Caco-2 (cell line): ENCODE measurements around the gene VPS26B. TPM values are rescaled to one million over a fixed set of nuclear protein-coding genes. Genes with fewer than 3 reads are reported as not detected.

Source experiments
- BruUV-seq: library from RNA; stranded (reverse); fragments of 400-500 nt; replicated peaks from 2 replicates; lab custom pipeline; 2021; lab: Mats Ljungman, UMichigan
- CTCF ChIA-PET: fragments of 300-600 bp; sonication (Branson Sonifier 250); formaldehyde crosslinking; loops from one replicate; lab custom pipeline; 2022; ENCODE audit warnings: antibody characterized with exemption; lab: Charles Lee
- POLR2A ChIA-PET: fragments of 300-600 bp; sonication (Branson Sonifier 250); formaldehyde crosslinking; loops from one replicate; lab custom pipeline; 2022; ENCODE audit warnings: antibody characterized with exemption; lab: Charles Lee
- DNase-seq, 2 experiments: peaks; one replicate each; pipeline versions ENCODE4 v3.0.0 to v3.0.0-alpha.2; 2020 to 2022
- H3K27me3 ChIP-seq: replicated peaks from 2 replicates; pipeline ENCODE4 v1.6.0; 2011; ENCODE audit warnings: low read length; ENCODE audit not compliant: control insufficient read depth, insufficient read depth
- H3K36me3 ChIP-seq: 2 replicates; pipeline ENCODE4 v1.5.1; 2011; ENCODE audit warnings: low read length; ENCODE audit not compliant: control insufficient read depth, insufficient read depth
- H3K4me1 ChIP-seq: fragments of 250-450 bp; sonication (Bioruptor Pico); 2 replicates; pipeline ENCODE4 v1.5.1; 2020; ENCODE audit warnings: mild to moderate bottlenecking
- H3K4me3 ChIP-seq: 2 replicates; pipeline ENCODE4 v1.5.1; 2011; ENCODE audit warnings: low read depth, mild to moderate bottlenecking, control low read depth, low read length
- H3K9me3 ChIP-seq: fragments of 250-450 bp; sonication (Bioruptor Pico); 2 replicates; pipeline ENCODE4 v1.5.1; 2020; ENCODE audit warnings: mild to moderate bottlenecking, moderate library complexity
- H3K27ac Mint-ChIP-seq: one replicate; pipeline ENCODE4 v1.8.0; 2022; ENCODE audit warnings: mixed read lengths; ENCODE audit not compliant: unreplicated experiment
- H3K27me3 Mint-ChIP-seq: one replicate; pipeline ENCODE4 v1.8.0; 2022; ENCODE audit warnings: mixed read lengths; ENCODE audit not compliant: insufficient read depth, unreplicated experiment
- H3K36me3 Mint-ChIP-seq: one replicate; pipeline ENCODE4 v1.8.0; 2022; ENCODE audit warnings: mild to moderate bottlenecking, mixed read lengths; ENCODE audit not compliant: insufficient read depth, unreplicated experiment
- H3K4me1 Mint-ChIP-seq: one replicate; pipeline ENCODE4 v1.8.0; 2022; ENCODE audit warnings: low read depth, mixed read lengths; ENCODE audit not compliant: unreplicated experiment
- H3K4me3 Mint-ChIP-seq: one replicate; pipeline ENCODE4 v1.8.0; 2022; ENCODE audit warnings: mild to moderate bottlenecking, moderate library complexity, mixed read lengths; ENCODE audit not compliant: unreplicated experiment
- H3K9me3 Mint-ChIP-seq: one replicate; pipeline ENCODE4 v1.8.0; 2022; ENCODE audit warnings: mixed read lengths; ENCODE audit not compliant: unreplicated experiment
- intact Hi-C: fragments of 100-400 bp; cut with micrococcal nuclease; formaldehyde crosslinking; loops from one replicate; pipeline ENCODE4 v1.10.0; 2022; ENCODE audit not compliant: unreplicated experiment
- total RNA-seq: library from RNA; stranded (reverse); gene quantifications from 2 replicates; pipeline ENCODE4 v1.2.3, GENCODE V29; 2022
- TF ChIP-seq, protein P1 (sequence below), 2 experiments: fragments of 200-600 bp in 1 of 2; IDR thresholded peaks; 1 replicate in 1 of 2; 2 replicates in 1 of 2; pipeline versions ENCODE4 v1.5.1 to v1.8.0; 2011 to 2022; ENCODE audit warnings: antibody characterized with exemption in 1 of 2, control low read depth in 1 of 2, inconsistent platforms in 1 of 2, low read depth in 1 of 2, low read length in 1 of 2, mild to moderate bottlenecking in 1 of 2, moderate library complexity in 1 of 2; ENCODE audit not compliant: insufficient read depth in 1 of 2, severe bottlenecking in 1 of 2, unreplicated experiment in 1 of 2

VPS26B gene
- total RNA-seq, 1 experiment from 2014 or later: 78.1 TPM

DNA sequence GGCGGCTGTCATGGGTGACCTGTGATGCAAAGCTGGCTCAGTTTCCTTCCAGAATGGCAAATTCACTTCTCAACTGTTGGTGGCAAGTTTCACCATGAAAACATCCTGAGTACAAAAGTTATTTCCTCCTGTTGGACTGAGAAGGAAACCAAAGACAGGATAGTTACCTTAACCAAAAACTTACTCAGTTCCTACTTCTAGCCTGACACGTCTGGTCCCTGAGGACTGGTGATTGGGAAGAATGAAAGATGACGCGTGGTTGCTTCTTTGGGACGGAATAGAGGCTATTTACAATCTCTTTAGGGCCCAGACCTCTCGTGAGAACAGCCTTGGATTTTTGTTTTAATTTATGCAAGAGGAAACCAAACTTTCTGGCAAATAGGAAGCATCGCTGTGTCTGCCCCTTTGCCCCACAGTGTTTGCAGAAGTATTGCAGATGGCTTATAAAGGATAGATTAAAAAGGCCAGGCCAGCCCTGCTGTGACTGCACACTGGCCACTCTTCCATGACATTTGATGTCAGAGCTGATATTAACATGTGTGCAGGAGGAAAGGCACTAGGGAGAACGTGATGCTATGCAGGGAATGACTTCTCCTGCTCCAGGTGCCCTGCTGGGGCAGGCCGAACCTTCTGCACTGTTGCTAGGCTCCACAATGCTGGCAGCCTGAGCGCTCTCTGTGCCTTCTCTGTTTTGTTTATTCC is 7.6 kb downstream of the VPS26B start:
- POLR2A ChIA-PET: no interaction called here
- no TSS peak for BruUV-seq

GRCh38 chr11:134233729-134234179 is 9.3 kb downstream of the VPS26B start:
- Histone ChIP-seq H3K36me3 (0 out of 2 replicates have a peak, but pooled peaks cover 1% of the 10 kb centered on the region), H3K4me3 (no peak overlapping the region), H3K9me3 (no peaks in the 10 kb centered on the region), H3K4me1 (no peaks in the 10 kb centered on the region), H3K27me3 (no peaks in the 10 kb centered on the region)
- Mint-ChIP-seq H3K27ac (no peak overlapping the region), H3K4me1 (peaks cover 15% of the 10 kb centered on the region), H3K27me3 (no peaks in the 10 kb centered on the region), H3K9me3 (no peaks in the 10 kb centered on the region), H3K36me3 (peaks cover 6% of the 10 kb centered on the region), H3K4me3 (no peak overlapping the region)
- POLR2A ChIA-PET: no interaction called here
- intact Hi-C loops: no loop called here
- TF ChIP-seq, protein P1, sequence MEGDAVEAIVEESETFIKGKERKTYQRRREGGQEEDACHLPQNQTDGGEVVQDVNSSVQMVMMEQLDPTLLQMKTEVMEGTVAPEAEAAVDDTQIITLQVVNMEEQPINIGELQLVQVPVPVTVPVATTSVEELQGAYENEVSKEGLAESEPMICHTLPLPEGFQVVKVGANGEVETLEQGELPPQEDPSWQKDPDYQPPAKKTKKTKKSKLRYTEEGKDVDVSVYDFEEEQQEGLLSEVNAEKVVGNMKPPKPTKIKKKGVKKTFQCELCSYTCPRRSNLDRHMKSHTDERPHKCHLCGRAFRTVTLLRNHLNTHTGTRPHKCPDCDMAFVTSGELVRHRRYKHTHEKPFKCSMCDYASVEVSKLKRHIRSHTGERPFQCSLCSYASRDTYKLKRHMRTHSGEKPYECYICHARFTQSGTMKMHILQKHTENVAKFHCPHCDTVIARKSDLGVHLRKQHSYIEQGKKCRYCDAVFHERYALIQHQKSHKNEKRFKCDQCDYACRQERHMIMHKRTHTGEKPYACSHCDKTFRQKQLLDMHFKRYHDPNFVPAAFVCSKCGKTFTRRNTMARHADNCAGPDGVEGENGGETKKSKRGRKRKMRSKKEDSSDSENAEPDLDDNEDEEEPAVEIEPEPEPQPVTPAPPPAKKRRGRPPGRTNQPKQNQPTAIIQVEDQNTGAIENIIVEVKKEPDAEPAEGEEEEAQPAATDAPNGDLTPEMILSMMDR (IDR thresholded peaks at IDR 0.05; ENCODE audit: insufficient read depth in 1 of 2, low read depth in 1 of 2, low read length in 1 of 2, severe bottlenecking in 1 of 2, unreplicated experiment in 1 of 2): no peak
- DNase-seq: no peak
- CTCF ChIA-PET: no interaction called here
- no TSS peak for BruUV-seq

More for the DNA sequence above, 7.6 kb downstream of the VPS26B start:
- no peak overlapping the region for H3K4me3 Mint-ChIP-seq
- no peaks in the 10 kb centered on the region for H3K36me3 Mint-ChIP-seq
- Histone ChIP-seq H3K36me3 (0 out of 2 replicates have a peak, but pooled peaks cover 1% of the 10 kb centered on the region), H3K27me3 (no peaks in the 10 kb centered on the region), H3K4me1 (no peaks in the 10 kb centered on the region), H3K9me3 (no peaks in the 10 kb centered on the region), H3K4me3 (no peak overlapping the region)
- TF ChIP-seq, protein P1 (IDR thresholded peaks at IDR 0.05; ENCODE audit: insufficient read depth in 1 of 2, low read depth in 1 of 2, low read length in 1 of 2, severe bottlenecking in 1 of 2, unreplicated experiment in 1 of 2): no peak
- H3K27me3 Mint-ChIP-seq: no peaks in the 10 kb centered on the region
- CTCF ChIA-PET: interaction anchor here (0.8 kb wide), 1 partner anchor 25 kb away, joined by 7 read pairs; no protein-coding TSS in a partner anchor
- no peak for DNase-seq
- peaks cover 15% of the 10 kb centered on the region for H3K4me1 Mint-ChIP-seq
- intact Hi-C loops: no loop called here
- H3K27ac Mint-ChIP-seq: no peak overlapping the region
- no peaks in the 10 kb centered on the region for H3K9me3 Mint-ChIP-seq

- BruUV-seq: no TSS peak
- CTCF ChIA-PET: no interaction called here
- DNase-seq: no peak
Observed at GRCh38 chr11:134235399-134235798, 10.9 kb downstream of the VPS26B start.

More at GRCh38 chr11:134235399-134235798, 10.9 kb downstream of the VPS26B start:
- Histone ChIP-seq H3K36me3 (0 out of 2 replicates have a peak, but pooled peaks cover 4% of the 10 kb centered on the region), H3K4me1 (no peaks in the 10 kb centered on the region), H3K4me3 (no peak overlapping the region), H3K9me3 (no peaks in the 10 kb centered on the region), H3K27me3 (no peaks in the 10 kb centered on the region)
- Mint-ChIP-seq H3K4me3 (no peak overlapping the region), H3K27me3 (no peaks in the 10 kb centered on the region), H3K36me3 (peaks cover 6% of the 10 kb centered on the region), H3K4me1 (peaks cover 7% of the 10 kb centered on the region), H3K9me3 (no peaks in the 10 kb centered on the region), H3K27ac (no peak overlapping the region)
- TF ChIP-seq, protein P1 (IDR thresholded peaks at IDR 0.05; ENCODE audit: insufficient read depth in 1 of 2, low read depth in 1 of 2, low read length in 1 of 2, severe bottlenecking in 1 of 2, unreplicated experiment in 1 of 2): no peak
- POLR2A ChIA-PET: no interaction called here
- intact Hi-C loops: no loop called here
